Measurements from ENCODE around the gene MLST8. TPM values are rescaled to one million over a fixed set of nuclear protein-coding genes. Genes with fewer than 3 reads are reported as not detected.
"Not testable (repeated sequence)": the region's sequence is repeated elsewhere in the genome, so short reads cannot be mapped to it uniquely, and the experiment has no call there.

Gene MLST8
- total RNA-seq, 3 donors from 2014 or later, result 73.6 to 88.0 (median 84.8) TPM

GRCh38 chr16:2232094-2232990 is 27.1 kb downstream of the MLST8 start:
- Mint-ChIP-seq H3K27me3 (ENCODE audit: low read depth) (no peaks in the 10 kb centered on the region), H3K36me3 (ENCODE audit: insufficient read depth) (peaks cover 25% of the 10 kb centered on the region), H3K4me3 (no peak overlapping the region), H3K4me1 (ENCODE audit: low read depth) (no peaks in the 10 kb centered on the region), H3K9me3 (no peaks in the 10 kb centered on the region)
- ATAC-seq, result no peak
- no peak for DNase-seq

GRCh38 chr16:2233046-2233775 is 28.0 kb downstream of the MLST8 start:
- Mint-ChIP-seq H3K27me3 (ENCODE audit: low read depth) (no peaks in the 10 kb centered on the region), H3K4me1 (ENCODE audit: low read depth) (no peaks in the 10 kb centered on the region), H3K4me3 (no peak overlapping the region), H3K36me3 (ENCODE audit: insufficient read depth) (peaks cover 23% of the 10 kb centered on the region), H3K9me3 (no peaks in the 10 kb centered on the region)
- DNase-seq (no peak), ATAC-seq (no peak)

- Mint-ChIP-seq H3K9me3 (no peaks in the 10 kb centered on the region), H3K4me3 (no peak overlapping the region), H3K27me3 (ENCODE audit: low read depth) (no peaks in the 10 kb centered on the region), H3K36me3 (ENCODE audit: insufficient read depth) (peaks cover 23% of the 10 kb centered on the region), H3K4me1 (ENCODE audit: low read depth) (no peaks in the 10 kb centered on the region)
- DNase-seq (no peak), ATAC-seq (no peak)
Measured at GRCh38 chr16:2233872-2234812, 28.9 kb downstream of the MLST8 start.

GRCh38 chr16:2234813-2235170 is 29.5 kb downstream of the MLST8 start:
- Mint-ChIP-seq H3K36me3 (ENCODE audit: insufficient read depth) (peaks cover 19% of the 10 kb centered on the region), H3K9me3 (no peaks in the 10 kb centered on the region), H3K27me3 (ENCODE audit: low read depth) (no peaks in the 10 kb centered on the region), H3K4me3 (no peak overlapping the region), H3K4me1 (ENCODE audit: low read depth) (no peaks in the 10 kb centered on the region)
- DNase-seq, result no peak
- ATAC-seq, result no peak

DNA sequence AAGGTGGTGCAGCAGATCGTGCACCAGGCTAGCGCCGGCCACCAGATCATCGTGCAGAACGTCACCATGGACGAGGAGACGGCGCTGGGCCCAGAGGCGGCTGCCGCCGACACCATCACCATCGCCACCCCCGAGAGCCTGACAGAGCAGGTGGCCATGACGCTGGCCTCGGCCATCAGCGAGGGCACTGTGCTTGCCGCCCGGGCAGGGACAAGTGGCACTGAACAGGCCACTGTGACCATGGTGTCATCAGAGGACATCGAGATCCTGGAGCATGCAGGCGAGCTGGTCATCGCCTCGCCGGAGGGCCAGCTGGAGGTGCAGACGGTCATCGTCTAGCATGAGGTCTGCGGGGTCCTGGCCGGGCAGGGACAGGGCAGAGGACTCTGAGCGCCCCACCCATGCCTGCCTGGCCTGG is 30.0 kb downstream of the MLST8 start:
- Mint-ChIP-seq H3K36me3 (ENCODE audit: insufficient read depth) (peaks cover 14% of the 10 kb centered on the region), H3K9me3 (no peaks in the 10 kb centered on the region), H3K4me3 (no peak overlapping the region), H3K4me1 (ENCODE audit: low read depth) (no peaks in the 10 kb centered on the region), H3K27me3 (ENCODE audit: low read depth) (no peaks in the 10 kb centered on the region)
- ATAC-seq (no peak), DNase-seq (no peak)

DNA sequence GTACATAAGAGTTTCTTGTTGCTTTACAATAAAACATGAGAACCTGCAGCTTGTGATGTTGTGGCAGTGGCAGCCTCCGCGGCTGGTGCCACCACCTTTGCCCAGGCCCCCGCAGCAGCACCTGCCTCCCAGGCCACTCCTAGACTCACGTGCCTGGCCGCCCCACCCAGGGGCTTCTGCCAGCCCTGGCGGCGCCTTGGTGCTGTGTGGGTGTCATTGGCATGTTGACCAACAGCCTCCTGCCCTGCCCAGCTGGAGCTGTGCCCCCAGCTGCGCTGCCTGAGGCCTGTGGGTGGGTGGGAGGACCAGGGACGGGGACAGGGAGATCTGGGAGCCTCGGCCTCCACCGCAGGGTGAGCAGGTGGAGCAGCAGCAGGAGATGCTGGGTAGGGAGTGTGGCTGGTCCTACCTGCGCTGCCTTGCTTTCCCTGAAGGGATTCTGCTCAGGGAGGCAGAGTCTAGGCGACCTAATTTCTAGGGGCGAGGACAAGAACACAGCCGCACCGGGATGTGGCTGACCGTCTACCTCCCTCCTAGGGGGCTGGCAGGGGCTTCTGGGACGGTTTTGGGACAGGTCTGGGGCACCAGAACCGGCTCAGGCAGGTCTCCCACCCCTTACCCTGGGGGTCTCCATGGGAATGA is 30.6 kb downstream of the MLST8 start:
- ATAC-seq, result peak; percentile 8 to 13
- Mint-ChIP-seq H3K9me3 (no peaks in the 10 kb centered on the region), H3K4me1 (ENCODE audit: low read depth) (no peaks in the 10 kb centered on the region)

DNA sequence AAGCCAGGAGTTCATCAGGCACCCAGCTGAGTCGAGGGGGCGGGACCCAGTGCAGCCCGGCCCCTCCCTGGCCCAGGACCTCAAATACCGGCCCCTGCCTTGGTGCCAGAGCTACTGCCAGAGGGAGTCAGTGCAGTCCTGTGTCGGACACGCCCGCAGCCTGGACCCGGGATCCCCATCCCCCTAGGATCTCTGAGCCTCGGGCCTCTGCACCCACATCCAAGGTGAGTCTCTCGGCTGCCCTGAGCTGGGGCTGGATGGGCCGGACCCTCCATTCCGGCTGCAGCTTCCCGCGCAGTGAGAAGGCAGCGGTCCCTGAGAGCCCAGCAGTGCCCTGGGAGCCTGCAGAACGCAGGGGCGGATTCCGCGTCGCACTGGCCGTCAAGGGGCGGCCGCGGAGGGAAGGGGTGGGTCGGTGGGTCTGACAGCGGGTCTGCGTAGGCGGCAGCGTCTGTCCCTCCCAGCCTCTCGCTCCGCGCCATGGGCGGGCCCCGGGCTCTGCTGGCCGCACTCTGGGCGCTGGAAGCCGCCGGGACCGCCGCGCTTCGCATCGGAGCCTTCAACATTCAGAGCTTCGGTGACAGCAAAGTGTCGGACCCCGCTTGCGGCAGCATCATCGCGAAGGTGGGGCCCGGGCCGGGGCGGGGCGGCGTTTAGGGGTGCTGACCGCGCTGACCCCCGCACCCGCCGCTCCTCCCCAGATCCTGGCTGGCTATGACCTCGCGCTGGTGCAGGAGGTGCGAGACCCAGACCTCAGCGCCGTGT is 31.3 kb downstream of the MLST8 start, which contains the start of gene DNASE1L2:
TSS of gene DNASE1L2 (plus strand) at position 108 of the 765 bp plus-strand sequence. CDS start at position 481, 373 bp downstream.
- peak in 1 of 2 donors; percentile 23 for ATAC-seq

More for the DNA sequence above, 30.6 kb downstream of the MLST8 start:
- H3K36me3 Mint-ChIP-seq (ENCODE audit: insufficient read depth), result peaks cover 14% of the 10 kb centered on the region
- H3K4me3 Mint-ChIP-seq, result no peak overlapping the region
- no peak for DNase-seq
- H3K27me3 Mint-ChIP-seq (ENCODE audit: low read depth), result no peaks in the 10 kb centered on the region

DNA sequence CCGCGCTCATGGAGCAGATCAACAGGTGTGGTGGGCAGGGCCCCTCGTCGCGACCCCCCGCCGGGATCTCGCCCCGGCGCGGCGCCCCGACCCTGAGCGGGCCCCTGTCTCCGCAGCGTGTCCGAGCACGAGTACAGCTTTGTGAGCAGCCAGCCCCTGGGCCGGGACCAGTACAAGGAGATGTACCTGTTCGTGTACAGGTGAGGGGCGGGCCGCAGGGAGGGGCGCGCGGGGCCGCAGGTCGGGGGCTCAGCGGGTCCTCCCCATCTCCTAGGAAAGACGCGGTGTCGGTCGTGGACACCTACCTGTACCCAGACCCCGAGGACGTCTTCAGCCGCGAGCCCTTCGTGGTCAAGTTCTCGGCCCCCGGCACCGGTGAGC is 31.8 kb downstream of the MLST8 start:
- Mint-ChIP-seq H3K36me3 (ENCODE audit: insufficient read depth) (peaks cover 11% of the 10 kb centered on the region), H3K4me1 (ENCODE audit: low read depth) (no peaks in the 10 kb centered on the region), H3K4me3 (no peak overlapping the region), H3K27me3 (ENCODE audit: low read depth) (no peaks in the 10 kb centered on the region), H3K9me3 (no peaks in the 10 kb centered on the region)
- no peak for ATAC-seq
- no peak for DNase-seq

More for the DNA sequence above, 31.3 kb downstream of the MLST8 start, which contains the start of gene DNASE1L2:
- H3K4me1 Mint-ChIP-seq (ENCODE audit: low read depth), result no peaks in the 10 kb centered on the region
- H3K36me3 Mint-ChIP-seq (ENCODE audit: insufficient read depth), result peaks cover 14% of the 10 kb centered on the region
- no peaks in the 10 kb centered on the region for H3K9me3 Mint-ChIP-seq
- H3K27me3 Mint-ChIP-seq (ENCODE audit: low read depth), result no peaks in the 10 kb centered on the region
- DNase-seq, result no peak
- no peak within 1 kb of the TSS for H3K4me3 Mint-ChIP-seq

DNA sequence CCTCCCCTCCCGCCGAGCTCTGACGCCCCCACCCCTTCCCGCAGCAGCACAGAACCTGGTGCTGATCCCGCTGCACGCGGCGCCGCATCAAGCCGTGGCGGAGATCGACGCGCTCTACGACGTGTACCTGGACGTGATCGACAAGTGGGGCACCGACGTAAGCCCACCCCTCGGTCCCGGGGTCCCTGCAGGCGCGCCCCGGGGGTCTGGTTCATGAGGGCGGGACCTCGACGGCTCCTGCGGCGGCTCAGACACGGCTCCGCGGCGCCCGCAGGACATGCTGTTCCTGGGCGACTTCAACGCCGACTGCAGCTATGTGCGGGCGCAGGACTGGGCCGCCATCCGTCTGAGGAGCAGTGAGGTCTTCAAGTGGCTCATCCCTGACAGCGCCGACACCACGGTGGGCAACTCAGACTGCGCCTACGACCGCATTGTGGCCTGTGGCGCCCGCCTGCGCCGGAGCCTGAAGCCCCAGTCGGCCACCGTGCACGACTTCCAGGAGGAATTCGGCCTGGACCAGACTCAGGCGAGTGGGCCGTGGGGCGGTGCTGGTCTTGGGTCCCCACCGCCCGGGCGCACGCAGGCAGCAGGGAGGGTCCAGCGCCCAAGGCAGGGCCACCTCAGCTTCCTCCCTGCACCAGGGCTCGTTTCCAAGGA is 32.4 kb downstream of the MLST8 start:
- no peaks in the 10 kb centered on the region for H3K27me3 Mint-ChIP-seq (ENCODE audit: low read depth)
- ATAC-seq (no peak), DNase-seq (no peak)
- peaks cover 13% of the 10 kb centered on the region for H3K36me3 Mint-ChIP-seq (ENCODE audit: insufficient read depth)
- H3K9me3 Mint-ChIP-seq, result no peaks in the 10 kb centered on the region
- H3K4me1 Mint-ChIP-seq (ENCODE audit: low read depth), result no peaks in the 10 kb centered on the region
- no peak overlapping the region for H3K4me3 Mint-ChIP-seq

GRCh38 chr16:2238150-2238837 is 33.0 kb downstream of the MLST8 start:
- no peaks in the 10 kb centered on the region for H3K27me3 Mint-ChIP-seq (ENCODE audit: low read depth)
- no peaks in the 10 kb centered on the region for H3K9me3 Mint-ChIP-seq
- H3K4me1 Mint-ChIP-seq (ENCODE audit: low read depth), result no peaks in the 10 kb centered on the region
- peaks cover 13% of the 10 kb centered on the region for H3K36me3 Mint-ChIP-seq (ENCODE audit: insufficient read depth)
- no peak for DNase-seq
- no peak overlapping the region for H3K4me3 Mint-ChIP-seq
- no peak for ATAC-seq

GRCh38 chr16:2238838-2239675 is 33.8 kb downstream of the MLST8 start:
- no peak for DNase-seq
- no peaks in the 10 kb centered on the region for H3K9me3 Mint-ChIP-seq
- no peak overlapping the region for H3K4me3 Mint-ChIP-seq
- H3K4me1 Mint-ChIP-seq (ENCODE audit: low read depth), result no peaks in the 10 kb centered on the region
- no peaks in the 10 kb centered on the region for H3K27me3 Mint-ChIP-seq (ENCODE audit: low read depth)
- ATAC-seq, result no peak
- H3K36me3 Mint-ChIP-seq (ENCODE audit: insufficient read depth), result peaks cover 10% of the 10 kb centered on the region

DNA sequence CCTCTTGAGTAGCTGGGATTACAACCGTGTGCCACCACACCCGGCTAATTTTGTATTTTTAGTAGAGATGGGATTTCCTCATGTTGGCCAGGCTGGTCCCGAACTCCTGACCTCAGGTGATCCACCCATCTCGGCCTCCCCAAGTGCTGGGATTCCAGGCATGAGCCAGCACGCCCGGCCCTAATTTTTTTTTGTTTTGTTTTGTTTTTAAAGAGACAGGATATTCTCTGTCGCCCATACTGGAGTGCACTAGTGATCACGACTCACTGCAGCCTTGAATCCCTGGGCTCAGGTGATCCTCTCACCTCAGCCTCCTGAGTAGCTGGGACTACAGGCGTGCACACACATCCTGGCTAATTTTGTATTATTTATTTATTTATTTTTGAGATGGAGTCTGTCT is 35.1 kb downstream of the MLST8 start:
- H3K36me3 Mint-ChIP-seq (ENCODE audit: insufficient read depth); H3K4me1 Mint-ChIP-seq (ENCODE audit: low read depth); H3K9me3 Mint-ChIP-seq; DNase-seq; H3K27me3 Mint-ChIP-seq (ENCODE audit: low read depth); ATAC-seq; H3K4me3 Mint-ChIP-seq: not testable (repeated sequence)
